ENCODE data around the gene HOMER1. TPM values are rescaled to one million over a fixed set of nuclear protein-coding genes. Genes with fewer than 3 reads are reported as not detected.

Gene HOMER1
- 3.8 TPM for polyA plus RNA-seq
- long read RNA-seq, donor 1, full-length matches to known transcripts = 2 of 2 reads
- long read RNA-seq, donor 1, partial matches to known transcripts = 0 of 2 reads
- long read RNA-seq, donor 1, other reads (novel, unspliced or antisense) = 0 of 2 reads
- long read RNA-seq, donor 2 = 0 reads
- long read RNA-seq, donor 3, full-length matches to known transcripts = 3 of 3 reads
- long read RNA-seq, donor 3, partial matches to known transcripts = 0 of 3 reads
- long read RNA-seq, donor 3, other reads (novel, unspliced or antisense) = 0 of 3 reads
- long read RNA-seq, donor 4 = 0 reads
- long read RNA-seq, donor 5, full-length matches to known transcripts = 1 of 1 reads
- long read RNA-seq, donor 5, partial matches to known transcripts = 0 of 1 reads
- long read RNA-seq, donor 5, other reads (novel, unspliced or antisense) = 0 of 1 reads
- long read RNA-seq, donor 6 = 0 reads
- long read RNA-seq, donor 7 = 0 reads
- long read RNA-seq, donor 8 = 0 reads
- long read RNA-seq, donor 9 = 0 reads
- long read RNA-seq, donor 10 = 0 reads
- long read RNA-seq, donor 11 = 0 reads

- no peaks in the 10 kb centered on the region for H3K36me3 ChIP-seq (ENCODE audit: control insufficient read depth, insufficient read depth, low read length)
- peaks cover 30% of the 10 kb centered on the region for H3K27me3 ChIP-seq (ENCODE audit: control insufficient read depth, insufficient read depth, low read length)
- WGBS (ENCODE audit: insufficient coverage, low lambda C conversion rate) = no CpG with 5 or more reads among the region's 85 CpGs
- H3K4me1 ChIP-seq (ENCODE audit: control insufficient read depth, insufficient read depth, low read length) = peaks cover 8% of the 10 kb centered on the region
- peak within 1 kb of the TSS; percentile 73 for H3K4me3 ChIP-seq (ENCODE audit: low read length)
- DNase-seq = peak; percentile 72 to 89
- H3K9me3 ChIP-seq (ENCODE audit: control insufficient read depth, low read depth, low read length) = no peaks in the 10 kb centered on the region
- H3K27ac ChIP-seq (ENCODE audit: low read length) = peak within 1 kb of the TSS; percentile 98
Observed at GRCh38 chr5:79513704-79514390, at the start of gene HOMER1. Gene HOMER1, minus strand, starts transcription at chr5:79514134. Its CDS starts 1,360 bp downstream, at chr5:79512774.

- no peaks in the 10 kb centered on the region for H3K4me1 ChIP-seq (ENCODE audit: control insufficient read depth, insufficient read depth, low read length)
- DNase-seq = no peak
- H3K4me3 ChIP-seq (ENCODE audit: low read length) = no peak overlapping the region
- no peaks in the 10 kb centered on the region for H3K36me3 ChIP-seq (ENCODE audit: control insufficient read depth, insufficient read depth, low read length)
- no CpG with 5 or more reads among the region's 4 CpGs for WGBS (ENCODE audit: insufficient coverage, low lambda C conversion rate)
- no peaks in the 10 kb centered on the region for H3K9me3 ChIP-seq (ENCODE audit: control insufficient read depth, low read depth, low read length)
- no peaks in the 10 kb centered on the region for H3K27me3 ChIP-seq (ENCODE audit: control insufficient read depth, insufficient read depth, low read length)
- no peak overlapping the region for H3K27ac ChIP-seq (ENCODE audit: low read length)
Observed at GRCh38 chr5:79563247-79563590, 49.3 kb upstream of the HOMER1 start.

- no peak overlapping the region for H3K4me3 ChIP-seq (ENCODE audit: low read length)
- WGBS (ENCODE audit: insufficient coverage, low lambda C conversion rate) = 83% methylated on average over 1 of the region's 3 CpGs
- H3K27me3 ChIP-seq (ENCODE audit: control insufficient read depth, insufficient read depth, low read length) = no peaks in the 10 kb centered on the region
- DNase-seq = no peak
- H3K9me3 ChIP-seq (ENCODE audit: control insufficient read depth, low read depth, low read length) = no peaks in the 10 kb centered on the region
- no peak overlapping the region for H3K27ac ChIP-seq (ENCODE audit: low read length)
- H3K36me3 ChIP-seq (ENCODE audit: control insufficient read depth, insufficient read depth, low read length) = no peaks in the 10 kb centered on the region
- no peaks in the 10 kb centered on the region for H3K4me1 ChIP-seq (ENCODE audit: control insufficient read depth, insufficient read depth, low read length)
Observed at GRCh38 chr5:79562351-79563246, 48.7 kb upstream of the HOMER1 start.

GRCh38 chr5:79561525-79561893 lies 47.6 kb upstream of the HOMER1 start:
- no peaks in the 10 kb centered on the region for H3K36me3 ChIP-seq (ENCODE audit: control insufficient read depth, insufficient read depth, low read length)
- DNase-seq = no peak
- WGBS (ENCODE audit: insufficient coverage, low lambda C conversion rate) = 100% methylated on average over 1 of the region's 3 CpGs

GRCh38 chr5:79560771-79561524 lies 47.0 kb upstream of the HOMER1 start:
- WGBS (ENCODE audit: insufficient coverage, low lambda C conversion rate) = 72% methylated on average over 3 of the region's 4 CpGs

More at GRCh38 chr5:79561525-79561893, 47.6 kb upstream of the HOMER1 start:
- no peak overlapping the region for H3K4me3 ChIP-seq (ENCODE audit: low read length)
- H3K4me1 ChIP-seq (ENCODE audit: control insufficient read depth, insufficient read depth, low read length) = no peaks in the 10 kb centered on the region
- H3K27ac ChIP-seq (ENCODE audit: low read length) = no peak overlapping the region
- H3K9me3 ChIP-seq (ENCODE audit: control insufficient read depth, low read depth, low read length) = no peaks in the 10 kb centered on the region
- H3K27me3 ChIP-seq (ENCODE audit: control insufficient read depth, insufficient read depth, low read length) = no peaks in the 10 kb centered on the region

GRCh38 chr5:79555418-79555817 lies 41.5 kb upstream of the HOMER1 start:
- DNase-seq = no peak
- H3K27me3 ChIP-seq (ENCODE audit: control insufficient read depth, insufficient read depth, low read length) = no peaks in the 10 kb centered on the region
- 33% methylated on average over 1 of the region's 3 CpGs for WGBS (ENCODE audit: insufficient coverage, low lambda C conversion rate)

More at GRCh38 chr5:79560771-79561524, 47.0 kb upstream of the HOMER1 start:
- Histone ChIP-seq H3K36me3 (ENCODE audit: control insufficient read depth, insufficient read depth, low read length) (no peaks in the 10 kb centered on the region), H3K4me3 (ENCODE audit: low read length) (no peak overlapping the region), H3K27me3 (ENCODE audit: control insufficient read depth, insufficient read depth, low read length) (no peaks in the 10 kb centered on the region), H3K27ac (ENCODE audit: low read length) (no peak overlapping the region), H3K4me1 (ENCODE audit: control insufficient read depth, insufficient read depth, low read length) (no peaks in the 10 kb centered on the region), H3K9me3 (ENCODE audit: control insufficient read depth, low read depth, low read length) (no peaks in the 10 kb centered on the region)
- DNase-seq = no peak

GRCh38 chr5:79552984-79553383 lies 39.0 kb upstream of the HOMER1 start:
- Histone ChIP-seq H3K4me3 (ENCODE audit: low read length) (no peak overlapping the region), H3K9me3 (ENCODE audit: control insufficient read depth, low read depth, low read length) (no peaks in the 10 kb centered on the region), H3K27me3 (ENCODE audit: control insufficient read depth, insufficient read depth, low read length) (no peaks in the 10 kb centered on the region), H3K36me3 (ENCODE audit: control insufficient read depth, insufficient read depth, low read length) (no peaks in the 10 kb centered on the region), H3K27ac (ENCODE audit: low read length) (no peak overlapping the region), H3K4me1 (ENCODE audit: control insufficient read depth, insufficient read depth, low read length) (no peaks in the 10 kb centered on the region)
- no peak for DNase-seq
- 50% methylated on average over 1 of the region's 4 CpGs for WGBS (ENCODE audit: insufficient coverage, low lambda C conversion rate)

More at GRCh38 chr5:79555418-79555817, 41.5 kb upstream of the HOMER1 start:
- Histone ChIP-seq H3K4me1 (ENCODE audit: control insufficient read depth, insufficient read depth, low read length) (no peaks in the 10 kb centered on the region), H3K36me3 (ENCODE audit: control insufficient read depth, insufficient read depth, low read length) (no peaks in the 10 kb centered on the region), H3K4me3 (ENCODE audit: low read length) (no peak overlapping the region), H3K9me3 (ENCODE audit: control insufficient read depth, low read depth, low read length) (no peaks in the 10 kb centered on the region), H3K27ac (ENCODE audit: low read length) (no peak overlapping the region)

GRCh38 chr5:79547982-79548381 lies 34.0 kb upstream of the HOMER1 start:
- Histone ChIP-seq H3K27ac (ENCODE audit: low read length) (no peak overlapping the region), H3K27me3 (ENCODE audit: control insufficient read depth, insufficient read depth, low read length) (no peaks in the 10 kb centered on the region), H3K4me1 (ENCODE audit: control insufficient read depth, insufficient read depth, low read length) (no peaks in the 10 kb centered on the region), H3K4me3 (ENCODE audit: low read length) (no peak overlapping the region), H3K9me3 (ENCODE audit: control insufficient read depth, low read depth, low read length) (no peaks in the 10 kb centered on the region), H3K36me3 (ENCODE audit: control insufficient read depth, insufficient read depth, low read length) (no peaks in the 10 kb centered on the region)
- 100% methylated on average over 1 of the region's 1 CpG for WGBS (ENCODE audit: insufficient coverage, low lambda C conversion rate)
- DNase-seq = no peak

- H3K4me1 ChIP-seq (ENCODE audit: control insufficient read depth, insufficient read depth, low read length) = no peaks in the 10 kb centered on the region
- no peaks in the 10 kb centered on the region for H3K36me3 ChIP-seq (ENCODE audit: control insufficient read depth, insufficient read depth, low read length)
- WGBS (ENCODE audit: insufficient coverage, low lambda C conversion rate) = no CpG with 5 or more reads among the region's 3 CpGs
- H3K27me3 ChIP-seq (ENCODE audit: control insufficient read depth, insufficient read depth, low read length) = no peaks in the 10 kb centered on the region
- no peaks in the 10 kb centered on the region for H3K9me3 ChIP-seq (ENCODE audit: control insufficient read depth, low read depth, low read length)
- H3K4me3 ChIP-seq (ENCODE audit: low read length) = no peak overlapping the region
- no peak for DNase-seq
- no peak overlapping the region for H3K27ac ChIP-seq (ENCODE audit: low read length)
Observed at GRCh38 chr5:79547429-79547822, 33.5 kb upstream of the HOMER1 start.
